H1 (cell line): ENCODE results near the gene SPTBN1. TPM values are rescaled to one million over a fixed set of nuclear protein-coding genes. Genes with fewer than 3 reads are reported as not detected.

ENCODE experiments used
- CTBP2 ChIP-seq: IDR thresholded peaks from 2 replicates; pipeline ENCODE4 v1.7.0; 2011; ENCODE audit warnings: borderline replicate concordance, mild to moderate bottlenecking, moderate library complexity, mixed read lengths, low read length; ENCODE audit not compliant: insufficient read depth, insufficient read length
- ZNF274 ChIP-seq: IDR thresholded peaks from 2 replicates; pipeline ENCODE4 v1.7.0; 2012; ENCODE audit warnings: low read length, borderline replicate concordance; ENCODE audit errors: extremely low read depth
- polyA plus RNA-seq, 7 experiments: library from polyadenylated mRNA; depleted of rRNA in 3 of 7; stranded (reverse) in 5 of 7; unstranded in 2 of 7; fragments of >200 nt in 5 of 7; fragments of 200-250 nt in 2 of 7; gene quantifications; 1 replicate in 5 of 7; 2 replicates in 1 of 7; 4 replicates in 1 of 7; pipeline versions ENCODE4 v1.2.1 to v1.2.3, GENCODE V29; 2011 to 2013; ENCODE audit warnings: missing spikeins in 2 of 7, mixed read lengths in 2 of 7
- total RNA-seq: library from RNA; stranded (reverse); fragmentation: NEBNext Ultra II Directional; extraction: Animal tissue kit (Norgen Biotek cat#: 25700); gene quantifications from 2 replicates; pipeline ENCODE4 v1.2.1, GENCODE V29; 2021

SPTBN1 gene
- total and polyA plus RNA-seq, 2 of the 8 experiments (the other 6 are each of a cell fraction or from before 2014, with no cell fraction given) = 31.8 to 180 TPM

GRCh38 chr2:54638103-54638502 is 182.0 kb downstream of the SPTBN1 start (continued):
- TF ChIP-seq ZNF274 (no peak), CTBP2 (no peak)
